SHP77 (cell line): ENCODE data around the gene SASH1.
"Not testable (repeated sequence)": the region's sequence is repeated elsewhere in the genome, so short reads cannot be mapped to it uniquely, and the experiment has no call there.

Experiments used
- DNase-seq, 2 experiments: peaks; one replicate each; lab custom pipeline; 2025; lab: John Stamatoyannopoulos, UW

SASH1 gene

DNA sequence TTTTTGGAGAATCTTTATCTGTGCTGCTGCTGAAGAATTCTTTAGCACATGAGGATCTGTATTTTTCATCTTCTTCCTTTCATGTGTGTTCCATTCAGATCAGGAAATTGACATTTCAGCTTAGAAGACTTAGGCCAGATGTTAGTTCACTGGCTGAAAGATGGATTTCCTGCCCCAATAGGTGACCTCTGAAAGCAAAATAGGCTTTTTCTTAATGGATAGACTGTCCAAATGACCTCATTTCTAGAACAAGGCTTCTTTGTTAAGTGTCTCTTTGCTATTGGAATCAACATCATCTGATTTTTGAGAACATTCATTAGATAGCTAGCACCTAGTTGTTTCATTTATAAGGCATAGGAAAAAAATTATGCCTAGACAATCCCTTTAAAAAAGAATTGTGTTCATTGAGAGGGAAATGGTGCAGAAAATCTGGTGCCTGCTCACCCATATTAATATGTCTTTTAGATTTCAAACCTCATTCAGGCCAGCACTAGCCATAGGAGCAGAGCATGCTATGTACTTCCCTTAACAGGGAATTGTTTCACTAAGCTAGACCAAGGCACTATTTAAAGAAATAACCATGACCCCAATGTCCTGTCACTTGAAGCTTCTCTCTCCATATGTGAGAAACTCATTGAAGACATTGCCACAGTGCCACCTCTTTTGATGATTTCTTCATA lies 13.6 kb upstream of the SASH1 start:
- DNase-seq: no peak

DNA sequence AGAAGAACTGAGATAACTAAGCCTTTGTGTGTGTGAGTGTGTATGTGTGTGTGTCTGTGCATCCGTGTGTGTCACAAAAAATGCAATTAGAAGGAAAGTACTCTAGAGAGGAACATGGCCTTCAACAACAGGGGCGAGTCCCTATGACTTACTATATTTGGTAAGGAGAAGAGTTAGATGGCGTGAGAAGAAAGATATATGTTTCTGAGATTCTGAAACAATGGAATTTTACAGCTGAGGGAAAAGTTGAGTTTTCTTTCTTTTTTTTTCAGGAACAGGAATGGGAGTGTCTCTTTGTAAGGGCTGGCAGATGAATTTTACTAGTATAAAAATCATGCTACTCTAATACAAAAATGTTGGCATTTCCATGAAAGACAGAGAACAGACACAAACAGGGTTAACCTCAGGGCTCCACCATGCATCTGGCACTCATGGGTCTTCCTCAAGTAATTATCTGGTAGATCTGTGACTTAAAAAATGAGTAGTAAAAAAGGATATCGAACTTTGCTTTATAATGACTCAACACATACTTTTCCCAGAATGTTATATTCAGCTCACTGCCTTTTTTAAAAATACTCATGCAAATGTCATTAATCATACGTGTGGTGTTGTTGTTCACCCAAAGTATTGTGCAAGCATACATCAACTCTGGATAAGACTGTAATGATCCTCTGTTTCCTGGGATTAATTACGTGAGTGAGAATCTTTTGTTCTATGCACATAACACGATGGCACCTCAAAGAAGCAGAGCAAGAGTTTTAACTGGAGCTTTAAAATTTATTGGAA lies 12.8 kb upstream of the SASH1 start:
- DNase-seq: no peak

DNA sequence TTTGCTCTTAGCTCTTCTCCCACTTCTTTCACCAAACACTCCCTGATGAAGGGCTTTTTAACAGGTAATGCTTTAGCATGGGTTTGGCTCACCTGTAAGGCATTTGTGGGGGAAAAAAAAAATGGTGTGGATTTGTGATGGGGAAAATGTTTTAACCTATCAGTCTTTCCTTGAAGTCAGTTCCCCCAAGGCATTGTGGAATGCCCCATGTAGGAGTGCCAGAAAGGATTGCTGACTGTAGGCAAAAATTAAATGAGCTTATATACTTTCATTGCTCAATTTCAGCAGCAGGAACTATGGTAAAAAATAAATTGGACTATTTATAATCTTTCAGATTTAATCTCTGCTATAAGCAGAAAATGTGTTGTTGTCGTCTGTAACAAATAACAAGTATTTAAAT lies 10.6 kb upstream of the SASH1 start:
- no peak for DNase-seq

DNA sequence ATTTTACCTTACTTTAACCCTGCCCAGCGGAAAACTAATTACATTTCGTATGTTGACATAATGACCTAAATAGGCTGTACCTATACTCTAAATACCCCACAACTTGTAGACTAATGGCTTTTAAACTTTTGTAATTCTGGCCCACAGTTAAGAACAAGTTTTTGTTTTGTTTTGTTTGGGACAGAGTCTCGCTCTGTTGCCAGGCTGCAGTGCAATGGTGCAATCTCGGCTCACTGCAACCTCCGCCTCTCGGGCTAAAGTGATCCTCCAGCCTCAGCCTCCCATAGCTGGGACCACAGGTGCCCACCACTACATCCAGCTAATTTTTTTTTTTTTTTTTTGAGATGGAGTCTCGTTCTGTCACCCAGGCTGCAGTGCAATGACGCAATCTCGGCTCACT lies 5.7 kb upstream of the SASH1 start:
- DNase-seq: no peak

DNA sequence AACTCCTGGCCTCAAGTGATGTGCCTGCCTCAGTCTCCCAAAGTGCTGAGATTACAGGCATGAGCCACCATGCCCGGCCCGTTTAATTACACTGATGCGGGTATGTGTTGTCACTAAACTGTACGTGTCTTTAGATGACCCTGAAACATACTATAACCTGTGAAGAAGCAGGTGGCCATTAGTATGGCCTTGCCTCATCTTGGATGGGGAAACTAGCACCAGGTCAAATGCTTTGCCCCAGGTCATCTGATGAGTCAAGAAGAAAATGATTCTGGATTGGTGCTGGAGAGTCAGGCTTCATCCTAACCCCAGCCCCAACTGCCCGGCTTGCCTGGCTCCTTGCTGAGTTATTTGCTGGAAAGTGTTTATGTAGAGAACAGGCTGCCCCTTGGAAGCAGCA lies 2.9 kb upstream of the SASH1 start:
- no peak for DNase-seq

DNA sequence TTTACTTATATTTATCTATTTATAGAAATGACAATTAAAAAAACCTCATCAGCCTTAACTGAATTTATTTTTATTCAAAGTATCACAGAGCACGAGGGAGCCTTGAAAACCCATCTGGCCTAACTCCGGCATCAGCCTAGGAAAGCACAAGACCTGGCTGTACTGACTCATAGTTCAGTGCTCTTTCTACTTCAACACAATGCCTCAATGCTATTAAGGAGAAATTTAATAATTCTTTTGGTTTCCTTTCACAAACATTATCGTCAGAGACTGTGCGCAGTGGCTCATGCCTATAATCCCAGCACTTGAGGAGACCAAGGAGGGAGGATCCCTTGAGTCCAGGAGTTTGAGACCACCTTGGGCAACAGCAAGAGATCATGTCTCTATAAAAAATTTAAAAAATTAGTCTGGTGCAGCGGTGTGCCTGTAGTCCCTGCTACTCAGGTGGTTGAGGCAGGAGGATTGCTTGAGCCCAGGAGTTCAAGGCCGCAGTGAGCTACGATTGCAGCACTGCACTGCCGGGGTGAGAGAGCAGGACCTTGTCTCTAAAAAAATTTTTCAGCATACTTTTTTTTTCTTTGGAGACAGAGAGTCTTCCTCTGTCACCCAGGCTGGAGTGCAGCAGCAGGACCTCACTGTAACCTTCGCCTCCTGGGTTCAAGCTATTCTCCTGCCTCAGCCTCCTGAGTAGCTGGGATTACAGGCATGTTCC lies 1.9 kb upstream of the SASH1 start:
- no peak for DNase-seq

DNA sequence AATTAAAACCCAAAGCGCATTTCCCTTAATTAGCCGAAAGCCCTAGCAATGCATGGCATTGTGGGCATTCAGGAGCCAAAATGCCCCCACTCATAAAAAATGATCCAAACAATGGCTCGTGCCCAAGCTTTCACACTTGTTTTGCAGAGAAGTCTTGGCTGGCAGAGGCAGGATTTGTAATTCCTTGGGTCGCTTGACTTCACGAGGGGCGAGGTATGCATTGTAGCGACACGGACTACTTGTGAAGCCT lies 613 bp upstream of the SASH1 start:
- no peak for DNase-seq

DNA sequence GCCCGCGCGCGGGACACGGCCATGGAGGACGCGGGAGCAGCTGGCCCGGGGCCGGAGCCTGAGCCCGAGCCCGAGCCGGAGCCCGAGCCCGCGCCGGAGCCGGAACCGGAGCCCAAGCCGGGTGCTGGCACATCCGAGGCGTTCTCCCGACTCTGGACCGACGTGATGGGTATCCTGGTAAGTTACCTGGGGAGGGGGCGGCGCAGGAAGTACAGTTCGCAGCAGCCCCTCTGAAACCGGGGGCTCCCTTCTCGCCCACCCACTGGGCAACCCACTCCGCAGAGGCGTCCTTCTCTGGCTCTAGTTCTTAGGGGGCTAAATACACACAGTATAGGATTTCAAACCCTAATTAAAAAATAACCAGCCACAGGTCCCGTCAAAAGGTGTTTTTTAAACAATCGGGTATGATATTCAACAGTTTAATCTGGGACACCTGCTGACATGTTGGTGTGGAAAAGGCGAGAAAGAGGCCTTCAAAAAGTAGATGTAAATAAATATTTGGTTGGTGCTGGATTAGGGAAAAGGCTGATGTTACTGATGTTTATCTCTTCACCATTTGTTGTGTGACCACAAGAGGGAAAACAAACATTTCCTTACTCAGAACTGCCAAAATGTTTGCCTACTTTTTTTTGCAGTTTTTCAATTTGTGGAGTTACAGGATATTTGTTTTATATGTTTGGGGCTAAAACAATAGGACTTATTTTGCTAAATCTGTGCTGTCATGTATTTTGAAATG lies 577 bp downstream of the SASH1 start:
- peak in 1 of 2 experiments; percentile 35 for DNase-seq

DNA sequence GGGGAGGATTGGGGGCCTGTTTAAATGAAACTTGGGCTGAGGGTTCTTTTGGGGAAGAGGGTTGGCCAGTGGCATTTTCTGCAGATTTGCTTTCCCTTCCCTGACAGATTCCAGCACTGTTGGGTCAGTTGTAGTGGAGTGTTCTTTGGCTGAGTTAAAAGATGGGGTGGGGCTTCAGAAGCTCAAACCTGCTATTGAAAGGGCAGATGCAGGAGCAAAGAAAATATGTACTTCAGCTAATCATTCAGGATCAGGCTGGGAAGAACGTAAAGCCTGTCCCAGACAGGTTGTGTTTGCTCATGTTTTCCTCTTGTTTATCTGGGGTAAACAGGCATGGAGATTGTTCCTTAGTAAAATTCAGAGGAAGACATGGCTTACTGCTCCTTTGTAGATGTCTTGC lies 2.5 kb downstream of the SASH1 start:
- DNase-seq: no peak

DNA sequence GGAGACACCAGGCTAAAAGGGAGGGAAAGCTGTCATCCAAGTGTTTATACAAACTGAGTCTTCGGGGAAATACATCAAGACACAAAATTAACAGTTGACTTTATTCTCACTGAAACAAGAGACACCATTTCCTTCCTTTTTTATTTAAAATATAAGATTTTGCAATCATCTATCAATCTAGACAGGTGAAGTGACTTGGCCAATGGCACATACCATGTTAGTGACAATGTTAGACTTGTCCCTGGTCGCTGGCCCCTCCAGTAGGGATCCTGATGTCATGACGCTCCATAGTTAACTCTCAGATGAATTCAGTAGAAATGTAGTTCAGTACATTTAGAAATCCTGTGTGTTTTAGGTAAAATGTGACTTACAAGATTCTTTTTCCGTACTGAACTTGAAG lies 2.9 kb downstream of the SASH1 start:
- no peak for DNase-seq

DNA sequence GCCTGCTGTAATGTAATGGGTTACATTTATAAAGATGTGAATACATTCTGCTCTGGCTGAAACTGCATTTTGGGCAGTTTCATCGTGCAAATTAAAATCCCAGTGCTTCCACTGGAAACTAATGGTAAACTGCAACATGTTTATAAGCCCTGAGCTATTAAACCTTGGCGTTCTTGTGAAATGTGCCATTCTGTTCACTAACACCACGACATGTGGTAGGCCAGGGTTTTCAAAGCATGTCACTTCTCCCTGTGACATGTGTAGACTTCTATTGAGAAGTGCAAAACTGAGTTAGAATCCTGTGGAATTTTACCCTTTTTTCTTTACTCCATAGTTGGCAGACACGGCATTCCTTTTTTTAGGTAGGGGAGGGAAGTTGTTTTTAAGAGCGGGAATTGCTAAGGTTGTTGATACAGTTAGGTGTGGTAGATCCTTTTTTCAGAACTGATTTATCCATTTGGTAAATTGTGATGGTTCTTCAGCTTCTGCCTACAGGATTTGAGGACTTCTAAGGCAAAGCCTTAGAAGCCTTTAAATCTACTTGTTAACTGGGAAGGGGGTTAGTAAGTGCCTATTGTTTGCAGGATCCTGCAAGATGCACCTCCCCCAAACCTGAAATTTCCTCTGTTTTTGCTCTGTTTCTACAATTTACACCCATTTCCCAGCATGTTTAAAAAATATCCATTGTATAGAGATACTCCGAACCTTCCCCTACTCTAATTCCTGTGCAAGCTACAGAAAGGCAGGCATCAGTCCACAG lies 4.2 kb downstream of the SASH1 start:
- no peak for DNase-seq

DNA sequence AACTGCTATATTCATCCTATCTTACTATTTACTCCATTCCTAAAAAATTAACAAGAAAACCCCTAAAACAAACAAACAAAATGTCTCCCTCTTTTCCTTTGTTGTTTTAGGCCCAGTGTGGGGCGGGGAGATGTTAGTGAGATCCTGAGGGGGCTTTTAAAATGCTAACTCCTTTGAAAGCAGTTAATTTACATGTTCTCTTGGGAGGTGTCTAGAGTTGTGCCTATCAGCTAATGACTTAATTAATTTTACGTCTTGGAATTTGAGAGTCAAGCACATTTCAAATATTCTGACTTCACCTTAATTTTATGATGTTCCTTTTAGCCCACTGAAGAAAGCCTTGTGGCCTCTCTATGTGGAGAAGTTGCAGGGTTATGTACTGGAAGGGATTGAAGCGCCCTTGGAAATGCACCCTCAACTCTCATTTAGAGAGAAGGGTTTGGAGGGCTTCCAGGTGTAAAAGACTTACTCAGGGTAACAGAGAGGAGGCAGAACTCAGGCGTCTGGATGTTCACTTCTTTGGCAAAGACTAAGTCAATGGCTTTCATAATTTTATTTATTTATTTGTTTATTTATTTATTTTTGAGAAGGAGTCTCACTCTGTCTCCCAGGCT lies 4.9 kb downstream of the SASH1 start:
- DNase-seq: no peak

DNA sequence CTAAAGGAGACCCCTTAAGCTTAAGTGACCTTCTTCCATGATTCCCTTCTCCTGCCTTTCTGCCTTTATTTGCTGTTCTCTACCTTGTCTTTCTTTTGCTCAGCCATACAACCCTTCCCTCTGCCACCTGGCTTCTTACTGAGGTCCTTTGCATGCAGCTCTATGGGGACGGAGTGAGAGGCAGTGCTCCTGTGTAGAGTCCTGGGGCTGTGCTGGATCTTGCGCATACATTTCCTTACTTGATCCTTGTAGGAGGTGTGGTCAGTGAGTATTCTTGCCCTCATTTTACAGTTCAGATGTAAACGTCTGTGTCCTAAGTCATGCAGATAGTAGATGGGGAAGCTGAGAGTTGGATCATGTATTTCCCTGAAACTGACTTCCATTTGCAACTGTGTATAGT lies 5.7 kb downstream of the SASH1 start:
- no peak for DNase-seq

DNA sequence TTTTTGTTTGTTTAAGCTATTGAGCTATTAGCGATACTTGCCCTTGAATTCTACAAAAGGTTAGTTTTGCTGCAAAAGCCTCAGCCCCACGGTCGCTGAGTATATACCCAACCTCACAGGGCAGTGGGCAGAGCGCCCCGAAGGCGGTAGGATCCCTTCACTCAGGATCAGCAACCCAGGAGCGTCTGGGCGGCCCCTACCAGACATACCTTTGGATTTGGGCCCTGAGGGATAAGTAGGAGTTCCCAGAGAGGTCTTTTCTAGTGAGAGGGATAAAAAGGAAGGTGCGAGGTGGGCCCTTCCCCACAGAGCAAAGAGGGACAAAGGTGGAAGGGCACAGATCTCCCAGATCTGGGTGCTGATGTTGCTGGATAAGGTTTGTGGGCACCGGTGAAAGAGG lies 6.1 kb downstream of the SASH1 start:
- DNase-seq: no peak

DNA sequence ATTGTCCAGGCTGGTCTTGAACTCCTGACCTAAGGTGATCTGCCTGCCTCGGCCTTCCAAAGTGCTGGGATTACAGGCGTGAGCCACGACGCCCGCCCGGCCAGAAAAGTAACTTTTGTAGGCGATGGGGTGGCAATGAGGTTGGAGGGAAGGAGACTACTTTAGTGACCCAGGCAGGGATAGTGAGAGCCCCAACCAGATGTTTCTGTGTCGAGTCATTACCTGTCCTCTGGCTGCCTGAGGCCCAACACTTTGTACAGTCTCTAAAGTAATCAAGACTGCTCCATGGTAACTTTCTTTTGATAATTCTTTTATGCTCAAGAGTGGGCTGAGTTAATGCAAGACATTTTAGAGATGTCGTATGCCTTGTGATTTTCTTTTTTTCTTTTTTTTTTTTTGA lies 6.8 kb downstream of the SASH1 start:
- no peak for DNase-seq

DNA sequence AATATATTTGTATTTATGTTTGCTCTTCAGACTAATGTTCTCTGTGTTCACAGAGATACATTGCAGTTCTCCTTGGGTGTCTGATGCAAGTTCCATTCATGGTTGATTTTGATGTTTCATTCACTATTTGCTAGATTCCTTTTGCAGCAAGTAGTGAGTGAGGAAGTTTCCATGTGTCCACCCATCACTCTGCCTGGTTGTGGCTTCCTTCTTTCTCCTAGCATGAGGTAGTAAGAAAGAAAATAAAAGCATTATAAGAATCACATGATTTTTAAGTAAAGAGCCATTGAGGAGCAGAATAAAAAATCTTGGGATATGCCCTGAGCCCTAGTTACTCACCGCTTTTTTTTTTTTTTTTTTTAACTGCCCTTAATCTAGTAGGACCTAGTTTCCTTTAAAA lies 8.7 kb downstream of the SASH1 start:
- DNase-seq: no peak

DNA sequence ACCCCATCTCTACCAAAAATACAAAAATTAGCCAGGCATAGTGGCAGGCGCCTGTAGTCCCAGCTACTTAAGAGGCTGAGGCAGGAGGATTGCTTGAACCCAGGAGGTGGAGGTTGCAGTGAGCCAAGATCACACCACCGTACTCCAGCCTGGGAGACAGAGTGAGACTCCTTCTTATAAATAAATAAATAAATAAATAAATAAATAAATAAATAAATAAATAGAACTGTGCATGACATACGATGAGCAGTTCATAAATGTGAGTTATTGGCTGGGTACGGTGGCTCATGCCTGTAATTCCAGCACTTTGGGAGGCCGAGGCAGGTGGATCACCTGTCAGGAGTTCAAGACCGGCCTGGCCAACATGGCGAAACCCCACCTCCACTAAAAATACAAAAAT lies 9.8 kb downstream of the SASH1 start:
- not testable (repeated sequence) for DNase-seq

DNA sequence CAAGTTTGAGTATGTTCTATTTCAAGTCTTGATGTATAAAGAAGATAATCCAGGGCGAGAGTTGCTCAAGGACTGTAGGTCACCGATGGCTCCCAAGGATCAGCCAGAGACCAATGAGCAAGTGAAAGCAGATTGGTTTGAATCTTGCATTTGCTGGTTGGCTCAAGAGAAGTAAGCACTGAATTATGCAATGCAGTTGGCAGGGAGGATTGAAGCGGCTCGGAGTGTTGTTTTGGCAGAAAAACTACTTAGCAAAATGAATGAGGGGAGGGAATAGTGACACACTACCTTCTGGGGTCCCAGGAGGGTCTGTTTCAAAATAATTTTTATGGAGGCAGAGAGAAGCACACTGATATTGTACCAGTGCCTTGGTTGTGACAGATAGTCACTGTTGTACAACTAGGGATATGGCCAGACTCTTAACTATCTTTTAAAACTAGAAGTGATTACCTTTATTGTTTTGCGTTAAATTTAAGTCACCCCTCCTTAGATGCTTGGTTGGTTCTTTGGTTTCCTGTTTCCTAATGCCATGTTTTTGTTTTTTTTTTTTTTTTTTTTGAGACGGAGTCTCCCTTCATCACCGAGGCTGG lies 15.7 kb downstream of the SASH1 start:
- no peak for DNase-seq

DNA sequence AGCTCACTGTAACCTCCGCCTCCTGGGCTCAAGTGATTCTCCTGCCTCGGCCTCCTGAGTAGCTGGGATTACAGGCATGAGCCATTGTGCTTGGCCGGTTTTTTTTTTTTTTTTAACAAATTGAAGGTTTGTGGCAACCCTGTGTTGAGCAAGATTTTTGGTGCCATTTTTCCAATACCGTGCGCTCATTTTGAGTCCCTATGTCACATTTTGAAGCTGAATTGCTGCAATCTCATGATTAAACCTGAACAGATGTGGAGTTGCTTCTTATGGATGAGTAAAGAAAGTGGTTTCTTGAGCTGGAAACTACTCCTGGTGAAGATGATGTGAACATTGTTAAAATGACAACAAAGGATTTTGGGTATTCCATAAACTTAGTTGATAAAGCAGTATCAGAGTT lies 16.6 kb downstream of the SASH1 start:
- DNase-seq: no peak

DNA sequence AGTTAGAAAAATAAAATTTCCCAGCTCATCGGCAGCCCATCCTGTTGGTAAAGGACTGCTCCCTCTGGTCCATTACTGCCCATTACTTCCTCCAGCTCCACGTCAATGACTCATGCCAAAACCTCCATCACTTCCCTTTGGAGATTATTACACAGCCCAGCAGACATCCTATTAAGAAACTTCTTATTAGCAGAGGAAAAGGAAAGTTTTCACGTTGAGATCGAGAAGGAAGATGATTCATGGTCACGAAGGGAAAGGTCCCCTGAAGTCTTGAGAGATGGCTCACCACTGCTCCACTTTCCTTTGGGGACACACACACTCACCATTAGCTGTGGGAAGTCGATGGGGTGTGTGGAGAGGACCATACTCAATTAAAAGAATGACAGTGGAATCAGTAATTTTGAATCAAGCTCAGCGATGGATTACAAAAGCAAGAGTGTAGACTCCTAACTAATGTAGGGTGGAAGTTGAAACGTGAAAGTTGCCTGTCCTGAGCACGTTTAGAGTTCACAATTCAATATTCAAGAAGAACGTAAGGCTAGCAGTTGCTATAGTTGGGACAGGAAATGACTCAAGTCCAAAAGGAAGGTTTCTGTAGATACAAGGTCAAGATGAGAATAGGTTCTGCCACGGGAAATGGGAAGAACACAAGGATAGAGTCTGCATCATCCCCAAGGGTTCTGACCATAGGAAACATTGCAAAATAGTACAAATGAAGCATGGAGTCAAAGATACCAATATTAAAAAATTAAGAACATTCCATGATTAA lies 21.6 kb downstream of the SASH1 start:
- no peak for DNase-seq
